ENCODE measurements around the gene CALCOCO2.

- TF ChIP-seq CTCF (IDR thresholded peaks at IDR 0.05; ENCODE audit: low read depth, low read length, poor library complexity, severe bottlenecking), result no peak
- TF ChIP-seq EZH2phosphoT487 (IDR thresholded peaks at IDR 0.05; ENCODE audit: borderline replicate concordance, low read length), result no peak
Measured at GRCh38 chr17:48907713-48908046, 76.8 kb downstream of the CALCOCO2 start.
